Pons (tissue), 1 donor: ENCODE measurements around the gene MAPK9.
"Not testable (repeated sequence)": the region's sequence is repeated elsewhere in the genome, so short reads cannot be mapped to it uniquely, and the experiment has no call there.

Experiments
- DNase-seq: peaks from one replicate; pipeline ENCODE4 v3.0.0-alpha.2; 2016; ENCODE audit warnings: low spot score

MAPK9 gene

GRCh38 chr5:180326989-180327565 is 35.2 kb upstream of the MAPK9 start:
- no peak for DNase-seq

GRCh38 chr5:180324601-180324950 is 32.7 kb upstream of the MAPK9 start:
- no peak for DNase-seq

GRCh38 chr5:180323941-180324600 is 32.2 kb upstream of the MAPK9 start:
- peak; percentile 46 for DNase-seq

GRCh38 chr5:180323160-180323559 is 31.3 kb upstream of the MAPK9 start:
- DNase-seq: no peak

GRCh38 chr5:180318456-180319089 is 26.7 kb upstream of the MAPK9 start:
- no peak for DNase-seq

- no peak for DNase-seq
These were observed 24.7 kb upstream of the MAPK9 start for GRCh38 chr5:180316586-180316985.

GRCh38 chr5:180315762-180316212 is 23.9 kb upstream of the MAPK9 start:
- peak; percentile 50 for DNase-seq

- DNase-seq: no peak
These were observed 22.0 kb upstream of the MAPK9 start for GRCh38 chr5:180313677-180314505.

GRCh38 chr5:180311216-180311615 is 19.3 kb upstream of the MAPK9 start:
- no peak for DNase-seq

- no peak for DNase-seq
These were observed 14.9 kb upstream of the MAPK9 start for GRCh38 chr5:180306796-180307195.

GRCh38 chr5:180305481-180305880 is 13.6 kb upstream of the MAPK9 start:
- no peak for DNase-seq

GRCh38 chr5:180304431-180305375 is 12.8 kb upstream of the MAPK9 start:
- DNase-seq: no peak

GRCh38 chr5:180304016-180304292 is 12.1 kb upstream of the MAPK9 start:
- DNase-seq: no peak

- DNase-seq: no peak
These were observed 11.5 kb upstream of the MAPK9 start for GRCh38 chr5:180303226-180304015.

- DNase-seq: no peak
These were observed 10.4 kb upstream of the MAPK9 start for GRCh38 chr5:180302256-180302655.

GRCh38 chr5:180301253-180301652 is 9.4 kb upstream of the MAPK9 start:
- DNase-seq: no peak

GRCh38 chr5:180299526-180299925 is 7.6 kb upstream of the MAPK9 start:
- DNase-seq: no peak

GRCh38 chr5:180299014-180299413 is 7.1 kb upstream of the MAPK9 start:
- DNase-seq: not testable (repeated sequence)

- DNase-seq: no peak
These were observed 5.9 kb upstream of the MAPK9 start for GRCh38 chr5:180297587-180298282.

- no peak for DNase-seq
These were observed 4.9 kb upstream of the MAPK9 start for GRCh38 chr5:180296771-180297170.
